Activated CD4-positive, CD25-positive, alpha-beta regulatory T cell treated with anti-CD3 and anti-CD28 coated beads, Interleukin-2, amount 50 U/mL, for 24 hours (primary cell): Measurements from ENCODE around the gene CCDC82.

ENCODE experiments used
- ATAC-seq, 2 donors: fragments of 150-1000 bp; cut with Tn5 transposase; one replicate each; pipeline ENCODE4 v1.10.0; 2021; ENCODE audit warnings: mild to moderate bottlenecking in 1 of 2, moderate library complexity in 1 of 2

Gene CCDC82

GRCh38 chr11:96306071-96306470 is 83.6 kb downstream of the CCDC82 start:
- no peak for ATAC-seq

GRCh38 chr11:96303980-96304379 is 85.7 kb downstream of the CCDC82 start:
- no peak for ATAC-seq

- peak; percentile 60 to 71 for ATAC-seq
These were observed 86.6 kb downstream of the CCDC82 start for GRCh38 chr11:96303064-96303463.
